Umbilical cord (tissue), 2 donors: ENCODE data around the gene PON1. TPM values are rescaled to one million over a fixed set of nuclear protein-coding genes. Genes with fewer than 3 reads are reported as not detected.

ENCODE experiments used
- DNase-seq: peaks from one replicate; pipeline ENCODE4 v3.0.0-alpha.2; 2015; ENCODE audit warnings: low spot score
- total RNA-seq: library from RNA; depleted of rRNA; stranded (reverse); fragments of >200 nt; gene quantifications from one replicate; pipeline ENCODE4 v1.2.3, GENCODE V29; 2014; ENCODE audit warnings: low replicate concordance; ENCODE audit not compliant: insufficient read depth

The PON1 gene
- total RNA-seq, result 0.24 TPM

DNA sequence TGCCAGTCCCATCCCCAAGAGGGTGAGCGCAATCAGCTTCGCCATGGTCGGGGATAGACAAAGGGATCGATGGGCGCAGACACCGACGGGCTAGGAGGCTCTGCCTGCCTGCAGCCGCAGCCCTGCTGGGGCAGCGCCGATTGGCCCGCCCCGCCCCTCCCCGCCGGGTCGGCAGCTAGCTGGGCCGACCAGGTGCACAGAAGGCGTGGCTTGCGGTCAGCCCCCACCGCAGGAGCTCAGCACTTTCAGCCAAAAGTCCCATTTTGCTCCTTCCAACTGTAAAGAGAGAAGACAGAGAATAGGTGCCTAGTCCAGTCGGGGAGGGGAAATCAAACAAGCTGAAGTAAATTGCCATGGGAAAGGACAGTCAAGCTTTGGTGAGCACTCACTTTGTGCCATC is at the start of gene PON1:
Gene PON1 (minus strand): TSS at position 102 of the 400 bp plus-strand sequence. CDS start 57 bp downstream, at position 45.
- no peak for DNase-seq

DNA sequence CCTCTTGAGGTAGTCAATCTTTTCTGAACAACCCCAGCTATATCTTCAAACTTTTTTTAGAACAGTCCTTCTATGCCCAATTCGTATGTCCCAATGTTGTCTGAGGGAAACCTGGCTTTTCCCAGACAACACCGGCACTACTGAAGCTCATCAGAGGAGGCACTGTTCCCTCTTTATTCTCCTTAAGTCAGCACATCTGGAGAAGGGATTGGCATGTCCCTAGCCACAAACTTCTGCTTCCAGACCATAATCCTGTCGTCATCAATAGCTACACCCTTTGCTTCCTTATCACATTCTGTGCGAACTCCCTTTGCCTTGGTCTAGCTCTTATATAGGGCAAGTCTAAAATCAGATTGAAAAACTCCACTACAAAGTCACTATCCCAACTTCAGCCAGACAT is 49.0 kb upstream of the PON1 start:
- DNase-seq, result no peak

DNA sequence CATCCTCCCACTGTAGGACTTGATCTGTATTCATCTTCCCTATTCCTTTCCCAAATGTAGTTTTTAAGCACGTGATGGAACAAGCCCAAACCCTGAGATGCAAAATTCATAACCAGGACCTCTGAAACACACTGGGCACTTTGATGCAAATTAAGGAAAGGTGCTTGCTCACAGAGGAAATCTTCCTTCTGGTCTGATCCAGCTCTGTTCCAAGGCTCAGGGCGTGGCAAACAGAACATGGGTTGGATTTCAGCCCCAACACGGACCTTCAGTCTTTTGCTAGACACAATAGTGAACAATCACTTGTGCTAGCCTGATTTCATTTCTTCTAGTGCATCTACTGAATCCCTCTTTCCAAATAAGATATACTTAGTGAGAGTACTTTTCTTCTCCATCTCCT is 43.9 kb upstream of the PON1 start:
- DNase-seq, result no peak

DNA sequence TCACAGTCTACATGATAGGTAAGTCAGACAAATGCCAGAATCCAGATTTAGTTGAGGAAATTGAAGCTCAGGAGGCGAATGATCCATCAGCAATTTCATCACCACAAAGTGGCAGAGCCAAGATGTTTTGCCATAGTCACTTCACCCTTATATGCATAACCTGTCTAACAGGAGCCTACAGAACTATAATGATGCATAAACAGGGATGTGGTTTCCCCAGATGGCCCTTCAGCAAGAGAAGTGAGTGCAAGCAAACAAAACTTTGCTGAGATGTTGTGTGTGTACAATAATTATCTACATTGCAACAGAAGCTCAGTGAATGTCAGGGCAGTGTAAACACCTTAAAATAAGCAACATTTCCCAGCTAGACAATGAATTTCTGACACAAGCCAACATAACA is 43.3 kb upstream of the PON1 start:
- DNase-seq, result no peak

DNA sequence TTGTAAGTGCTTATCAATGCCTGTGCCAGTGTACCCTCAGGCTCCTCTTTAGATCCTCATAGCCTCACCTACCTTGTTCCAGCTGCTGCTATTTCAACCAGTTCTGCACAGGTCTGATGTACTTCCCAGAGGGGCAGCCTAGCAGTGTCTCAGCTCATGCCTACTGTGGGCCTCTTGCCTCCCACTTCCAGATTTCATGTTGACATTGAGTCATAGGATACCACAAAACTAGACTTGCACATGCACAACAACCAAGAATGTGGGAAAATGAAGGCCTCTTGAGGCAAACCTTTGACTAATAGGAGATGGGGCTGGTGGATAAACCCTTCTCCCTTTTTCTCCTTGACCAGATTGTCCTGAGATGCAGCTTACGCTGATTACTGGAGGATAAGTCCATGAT is 40.8 kb upstream of the PON1 start:
- no peak for DNase-seq

DNA sequence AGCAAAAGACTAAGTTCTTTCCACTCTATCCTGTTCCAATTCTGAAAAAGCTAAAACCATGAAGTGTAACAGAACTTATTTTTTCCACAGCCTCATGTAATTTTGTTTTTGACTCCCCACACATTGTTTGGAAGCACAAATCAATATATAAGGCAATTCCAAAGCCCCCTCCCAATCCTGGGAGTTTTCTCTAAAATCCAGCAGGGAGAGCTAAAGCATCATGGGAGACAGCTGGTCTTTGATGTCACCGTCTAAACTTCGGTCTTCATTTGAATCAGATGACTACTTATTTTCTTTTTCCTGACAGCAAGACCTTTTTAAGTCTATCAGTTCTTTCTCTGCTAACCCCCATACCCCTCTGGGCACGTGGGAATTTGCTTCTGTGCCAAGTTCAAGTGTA is 33.3 kb upstream of the PON1 start:
- no peak for DNase-seq

DNA sequence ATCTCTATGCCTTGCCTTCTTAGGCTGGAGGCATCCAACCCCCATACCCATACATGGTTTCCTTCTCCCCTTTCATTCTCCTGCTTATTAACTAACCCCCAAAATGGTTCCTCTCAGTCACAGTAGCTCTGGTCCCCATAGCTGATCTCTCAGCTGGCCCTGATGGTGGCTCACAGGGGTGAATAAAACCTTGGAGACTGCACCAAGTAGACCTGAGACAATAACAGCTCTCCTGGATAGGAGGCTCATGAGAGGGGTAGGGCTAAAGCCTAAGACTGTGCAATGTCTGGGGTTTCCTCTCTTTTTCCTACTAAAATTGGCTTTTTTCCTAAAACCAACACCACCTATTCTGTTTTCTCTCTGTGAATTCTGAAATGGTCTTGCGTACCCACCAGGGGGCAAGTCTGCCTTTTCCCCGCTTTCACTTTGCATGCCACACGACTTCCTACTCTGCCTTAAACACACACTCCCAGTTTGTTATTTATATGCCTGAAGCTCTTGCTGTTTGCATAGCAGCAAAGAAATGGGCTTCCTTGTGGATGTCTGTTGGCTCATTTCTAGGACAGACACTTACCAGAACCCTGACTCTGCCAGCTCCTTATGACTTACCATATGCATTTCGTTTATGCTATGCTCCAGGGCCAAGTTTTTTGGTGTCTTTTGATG is 18.4 kb upstream of the PON1 start:
- no peak for DNase-seq

DNA sequence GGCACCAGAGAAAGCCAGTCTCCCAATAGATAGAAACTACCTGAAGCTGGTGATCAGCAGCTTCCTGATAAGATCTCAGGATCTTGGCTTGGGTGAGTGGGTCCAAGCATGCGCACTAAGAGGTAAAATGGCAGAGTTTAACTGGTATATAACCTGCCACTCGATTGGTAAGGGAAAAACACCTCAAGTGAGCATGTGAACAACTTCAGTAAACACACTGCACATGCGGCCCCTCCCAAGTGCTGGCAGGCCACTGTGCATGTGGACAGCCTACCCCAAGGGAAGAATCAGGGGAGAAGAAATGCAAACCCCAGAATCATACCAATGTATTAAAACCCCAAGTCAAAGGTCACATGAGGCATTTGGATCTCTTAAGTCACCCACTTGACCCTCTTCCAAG is 17.7 kb upstream of the PON1 start:
- DNase-seq, result no peak

DNA sequence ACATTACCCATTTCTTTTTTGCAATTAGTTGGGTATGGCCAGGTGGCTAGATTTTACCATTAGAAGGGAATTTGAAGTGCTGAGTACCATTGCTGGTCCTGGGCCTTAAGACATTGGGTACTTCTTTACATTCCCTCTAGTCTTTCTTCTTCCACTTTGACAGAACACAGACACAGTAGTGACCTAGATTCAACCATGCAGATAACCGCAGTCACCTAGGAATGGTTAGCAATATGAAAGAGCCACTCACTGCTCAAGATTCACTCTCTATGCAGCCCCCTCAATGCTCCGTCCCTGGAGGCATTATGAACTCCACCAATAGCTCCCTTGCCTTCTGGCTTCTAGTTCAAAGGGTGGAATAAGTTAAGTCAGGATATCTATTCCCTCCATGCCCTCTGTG is 16.2 kb upstream of the PON1 start:
- no peak for DNase-seq

DNA sequence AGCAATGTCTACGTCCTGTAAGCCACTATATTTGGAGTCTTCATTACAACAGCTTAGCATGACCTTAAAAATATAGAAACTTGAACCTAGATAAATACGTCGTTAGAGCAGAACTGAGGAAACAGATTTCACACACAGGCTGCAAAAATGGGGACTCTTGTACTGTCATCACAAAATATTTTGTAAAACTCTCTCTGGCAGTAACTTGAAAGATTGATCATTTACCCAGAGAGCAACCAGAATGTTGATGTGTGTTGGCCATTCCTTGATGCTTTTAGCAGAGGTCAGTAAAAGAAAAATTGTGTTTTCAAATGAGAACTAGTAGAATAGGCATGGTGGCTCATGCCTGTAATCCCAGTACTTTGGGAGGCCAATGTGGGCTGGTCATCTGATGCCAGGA is 14.5 kb upstream of the PON1 start:
- no peak for DNase-seq

DNA sequence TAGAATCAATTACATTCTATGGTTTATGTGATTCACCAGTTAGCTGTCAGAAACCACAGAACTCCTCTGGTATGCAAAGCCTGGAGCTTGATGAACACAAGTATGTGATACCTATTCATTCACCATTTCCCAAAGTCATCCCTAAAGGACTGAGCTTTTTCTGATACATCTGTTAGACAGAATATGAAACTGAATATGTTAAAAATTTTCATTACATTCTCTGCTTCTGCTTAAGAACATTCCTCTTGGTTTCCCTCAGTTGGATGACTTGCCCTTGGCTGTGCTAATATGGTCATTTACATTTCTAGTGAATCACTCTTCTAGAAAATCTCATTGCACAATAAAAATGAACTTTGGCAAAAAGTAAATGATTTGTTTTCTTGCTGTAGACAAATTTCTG is 10.8 kb upstream of the PON1 start:
- no peak for DNase-seq

DNA sequence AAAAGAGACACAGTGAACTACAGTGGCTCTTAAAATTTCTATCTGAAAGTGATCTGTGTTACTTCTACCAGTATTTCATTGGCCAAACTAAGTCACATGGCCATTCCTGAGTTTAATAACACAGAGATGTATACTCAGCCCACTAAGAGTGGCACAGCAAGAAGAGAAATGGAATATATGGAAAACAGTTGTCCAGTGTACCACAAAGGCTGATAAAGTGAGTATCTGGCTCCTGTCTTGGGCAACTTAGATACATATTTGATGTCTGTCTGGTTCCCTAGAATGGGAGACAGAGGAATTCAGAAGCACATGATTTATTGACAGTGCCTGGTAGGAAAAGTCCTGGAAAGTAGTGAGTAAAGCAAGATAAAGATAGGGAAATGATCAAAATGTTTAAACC is 10.1 kb upstream of the PON1 start:
- DNase-seq, result no peak

DNA sequence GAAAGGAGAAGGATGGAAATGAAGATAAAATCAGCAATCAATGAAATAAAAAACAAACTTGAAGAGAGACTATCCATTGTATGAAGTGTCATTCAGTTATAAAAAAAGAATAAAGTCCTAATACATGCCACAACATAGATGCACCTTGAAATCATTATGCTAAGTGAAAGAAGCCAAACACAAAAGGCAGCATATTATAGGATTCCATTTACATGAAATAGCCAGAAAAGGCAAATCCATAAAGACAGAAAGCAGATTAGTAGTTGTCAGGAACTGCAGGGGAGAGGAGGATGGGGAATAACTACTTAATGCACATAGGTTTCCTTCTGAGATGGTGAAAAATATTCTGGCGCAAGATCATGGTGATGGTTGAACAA is 6.6 kb upstream of the PON1 start:
- DNase-seq, result no peak

DNA sequence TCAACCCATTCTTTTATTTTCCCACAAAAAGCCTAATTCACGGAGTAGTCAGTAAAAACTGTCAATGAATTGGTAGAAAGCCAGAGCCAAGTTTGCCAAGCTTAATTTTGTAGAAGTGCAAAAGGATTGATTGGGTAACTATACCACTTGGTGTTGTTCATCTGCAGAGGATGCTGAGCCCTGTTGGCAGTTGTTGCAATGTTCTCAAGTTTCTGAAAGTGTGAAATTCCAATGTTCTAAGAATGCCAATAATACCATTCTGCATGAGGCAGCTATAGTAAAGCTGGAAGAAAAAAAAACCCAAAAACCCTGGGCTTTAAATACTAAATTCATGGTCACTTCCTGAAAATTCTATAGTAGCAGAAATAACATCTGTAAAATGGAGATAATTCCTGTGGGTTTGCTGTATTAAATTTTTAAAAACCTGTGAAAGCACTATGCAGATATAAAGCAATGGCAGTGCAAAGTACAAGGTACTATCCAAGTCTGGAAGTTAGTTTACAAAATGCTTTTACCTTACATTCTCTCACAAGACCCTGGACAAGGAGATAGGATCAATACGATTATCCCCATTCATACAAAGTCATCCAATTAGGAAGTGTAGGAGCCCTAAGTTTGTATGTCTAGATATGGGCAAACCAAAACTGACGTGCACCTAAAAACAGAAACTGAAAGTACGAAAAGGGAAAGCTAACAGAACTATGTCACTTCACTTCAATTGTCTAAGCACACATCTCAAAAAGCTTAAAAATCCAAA is 6.0 kb upstream of the PON1 start:
- DNase-seq, result no peak

DNA sequence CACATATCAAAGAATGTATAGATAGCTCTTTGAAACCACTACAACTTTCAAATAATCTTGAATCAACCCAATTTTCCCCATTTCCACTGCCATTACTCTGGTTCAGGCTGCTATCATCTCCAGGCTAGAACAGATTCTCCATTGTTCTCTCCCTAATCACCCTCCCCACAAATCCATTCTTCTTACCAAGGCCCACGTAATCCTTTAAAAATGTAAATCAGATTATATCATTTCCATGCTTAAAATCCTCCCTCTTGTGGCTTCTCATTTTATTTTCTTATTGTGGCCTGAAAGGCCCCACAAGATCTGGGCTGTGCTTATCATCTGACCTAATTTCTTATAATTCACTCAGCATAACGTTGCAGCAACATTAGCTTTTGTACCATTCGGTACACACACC is 3.0 kb upstream of the PON1 start:
- no peak for DNase-seq

DNA sequence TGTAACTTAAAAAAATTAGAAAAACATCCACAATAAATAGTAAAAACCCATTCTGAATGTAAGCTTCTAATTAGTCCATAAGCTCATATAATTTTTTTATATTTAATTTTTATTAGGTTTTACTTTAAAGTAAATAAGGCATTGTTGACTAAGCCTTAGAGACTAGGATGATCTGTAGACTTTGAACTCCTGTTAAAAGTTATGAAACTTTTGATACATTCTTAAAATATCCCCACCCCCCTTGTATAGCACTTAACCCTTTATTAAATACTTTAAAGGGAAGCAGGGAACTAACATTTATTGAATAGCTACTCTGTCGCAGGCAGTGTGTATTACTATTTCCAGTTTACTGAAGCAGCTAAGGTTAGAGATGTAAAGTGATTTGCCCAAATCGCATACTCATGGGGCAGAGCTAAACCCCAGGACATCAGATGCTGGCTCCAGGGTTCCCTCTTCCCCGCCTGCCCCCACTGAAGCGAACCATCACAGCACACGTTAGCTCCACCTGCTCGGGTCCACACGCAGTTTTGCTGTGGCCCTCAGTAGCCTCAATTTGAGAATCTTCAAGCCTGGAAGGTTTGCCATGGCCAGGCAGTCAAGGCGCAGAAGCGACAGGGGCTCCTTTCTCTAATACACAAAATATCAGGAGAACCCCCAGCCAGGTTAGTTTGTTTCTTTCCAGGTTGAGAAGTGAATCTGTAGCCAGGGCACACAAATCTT is 762 bp downstream of the PON1 start:
- no peak for DNase-seq

DNA sequence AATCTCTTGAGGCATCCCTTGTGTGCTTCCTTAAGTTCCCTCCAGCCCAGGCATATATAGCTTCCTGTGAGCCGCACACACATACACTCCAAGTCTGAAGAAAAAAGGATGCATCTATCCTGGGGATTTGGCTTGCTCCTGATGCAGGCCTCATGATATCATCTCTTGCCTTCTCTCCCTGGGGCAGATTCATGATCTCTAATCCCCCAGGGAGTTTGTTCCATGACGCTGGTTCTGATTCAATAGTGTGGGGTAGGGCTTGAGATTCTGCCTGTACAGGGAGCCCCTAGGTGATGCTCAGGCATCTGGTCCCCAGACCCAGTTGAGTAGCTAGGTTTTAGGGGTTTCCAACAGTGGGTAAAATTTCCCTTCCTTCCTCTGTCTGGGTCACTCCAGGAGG is 1.5 kb downstream of the PON1 start:
- peak; percentile 81 for DNase-seq

DNA sequence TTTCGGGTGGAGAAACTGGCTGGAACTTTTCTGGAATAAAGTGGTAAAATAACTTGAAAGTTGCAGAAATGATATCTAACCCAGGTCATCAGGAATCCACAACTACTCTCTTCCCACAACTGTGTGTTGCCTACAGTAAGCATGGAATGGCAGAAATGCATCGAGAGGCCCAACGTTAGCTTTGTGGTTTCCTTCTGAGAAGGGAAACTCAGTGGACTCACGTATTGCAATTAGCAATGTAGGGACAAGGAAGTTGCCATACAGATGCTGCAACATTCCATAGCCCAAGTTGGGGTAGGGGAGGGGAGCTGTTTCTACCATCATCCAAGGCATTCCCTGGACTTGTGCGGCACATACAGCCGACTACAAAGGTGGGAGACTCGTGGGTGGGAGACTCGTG is 1.9 kb downstream of the PON1 start:
- DNase-seq, result no peak

DNA sequence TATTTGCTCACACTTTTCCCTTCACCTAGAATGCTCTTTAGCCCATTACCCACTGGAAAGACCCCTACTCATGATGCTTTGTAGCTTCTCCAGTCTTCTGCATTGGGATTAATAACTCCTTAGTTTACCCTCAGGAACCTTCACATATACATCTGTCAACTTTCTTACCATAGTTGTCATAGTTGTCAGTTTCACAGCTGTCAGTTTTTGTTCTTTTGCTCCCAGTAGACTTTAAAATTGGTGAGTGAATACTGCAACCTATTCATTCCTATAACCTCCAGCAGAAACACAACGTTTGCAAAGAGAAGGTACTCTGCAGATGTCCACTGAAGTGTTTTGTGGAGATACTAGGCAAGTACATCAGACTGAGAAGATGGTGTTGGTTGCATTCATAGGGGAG is 2.6 kb downstream of the PON1 start:
- no peak for DNase-seq

DNA sequence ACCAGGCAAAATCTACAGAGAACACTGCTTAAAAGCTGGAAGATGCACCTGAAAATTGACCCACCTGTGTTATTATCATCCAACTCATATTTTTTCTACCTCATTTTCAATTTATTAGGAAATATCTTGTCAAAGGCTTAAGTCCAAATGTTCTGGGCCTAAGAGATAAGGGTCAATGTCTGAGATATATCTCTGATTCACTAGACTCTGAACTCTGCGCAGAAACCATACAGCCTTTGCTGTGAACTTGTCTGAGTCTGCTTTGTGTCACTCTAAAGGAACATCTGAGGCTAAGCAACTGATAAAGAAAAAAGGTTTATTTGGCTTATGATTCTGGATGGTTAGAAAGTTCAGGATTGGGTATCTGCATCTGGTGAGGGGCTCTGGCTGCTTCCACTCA is 3.7 kb downstream of the PON1 start:
- DNase-seq, result peak; percentile 89

DNA sequence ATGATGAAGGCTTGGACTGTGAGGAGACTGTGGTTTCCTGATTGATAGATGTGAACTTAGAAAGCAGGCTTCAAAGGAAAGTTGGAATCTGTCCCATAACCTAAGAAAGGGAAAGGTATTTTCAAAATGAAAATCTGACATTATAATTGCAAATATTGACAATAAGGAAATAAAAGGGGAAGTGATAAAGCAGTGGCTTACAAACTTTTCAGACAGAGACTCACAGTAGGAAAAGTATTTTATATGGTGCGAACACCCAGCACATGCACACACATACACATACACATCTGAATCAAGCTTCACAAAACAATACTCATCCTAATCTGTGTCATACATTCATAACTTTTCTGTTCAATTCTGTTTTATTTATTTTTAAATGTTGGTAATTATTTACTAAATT is 4.8 kb downstream of the PON1 start:
- DNase-seq, result no peak

DNA sequence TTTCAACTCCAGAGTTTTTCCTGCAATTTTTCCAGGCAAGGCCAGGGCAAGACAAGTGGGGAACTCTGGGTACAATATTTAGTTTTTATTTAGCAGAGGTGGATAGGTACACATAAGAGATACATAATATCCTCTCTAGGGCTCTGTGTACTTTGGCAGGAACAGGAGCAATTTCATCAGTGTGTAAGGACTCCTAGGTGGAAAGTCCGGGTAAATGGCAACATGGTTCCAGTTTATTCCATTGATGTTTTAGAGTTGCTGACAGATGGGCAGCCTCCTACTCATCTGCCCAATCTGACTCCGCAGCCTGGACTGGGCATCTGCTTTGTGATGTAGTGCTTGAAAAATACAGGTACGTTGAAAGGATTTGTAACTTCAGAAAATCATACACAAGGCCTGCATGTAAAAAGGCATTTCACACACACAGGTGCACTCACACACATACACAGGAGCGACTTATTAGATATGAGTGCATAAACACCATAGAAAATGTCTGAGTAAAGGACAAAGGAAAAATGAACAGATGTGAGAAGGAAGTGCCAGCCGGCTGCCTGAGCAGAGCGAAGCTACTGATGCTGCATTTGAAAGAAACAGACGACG is 5.7 kb downstream of the PON1 start:
- DNase-seq, result no peak

DNA sequence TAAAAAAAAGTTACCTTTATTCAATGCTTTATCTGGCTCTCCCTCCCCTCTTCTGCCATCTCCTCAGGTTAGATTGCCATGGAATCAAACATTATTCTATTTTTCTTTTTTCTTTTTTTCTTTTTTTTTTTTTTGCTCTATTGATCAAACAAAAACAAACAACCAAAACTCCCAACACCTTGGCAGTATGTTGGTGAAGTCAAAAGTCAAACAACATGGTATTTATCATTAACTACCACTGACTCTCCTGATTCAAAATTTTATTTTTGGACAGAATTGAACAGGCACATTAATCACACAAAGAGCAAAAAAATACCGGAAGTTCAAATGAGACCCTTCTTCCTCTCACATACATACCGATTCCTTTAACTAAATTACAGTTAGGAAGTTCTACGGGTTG is 6.4 kb downstream of the PON1 start:
- no peak for DNase-seq
